Posterior cingulate gyrus (tissue), 11 donors: ENCODE data around the gene GPS1.
A peak's percentile ranks its signal among the peaks of the same experiment; 100 is the strongest.

Source experiments
- DNase-seq, 10 donors: peaks; one replicate each; pipeline versions ENCODE4 v3.0.0 to v3.0.0-alpha.2; 2020 to 2021; ENCODE audit warnings: mixed read lengths in 3 of 10
- intact Hi-C: fragments of 100-400 bp; cut with DNase I; formaldehyde crosslinking; loops from one replicate; pipeline ENCODE4 v1.15.1; 2023

The GPS1 gene

GRCh38 chr17:82051776-82052637 lies at the start of gene GPS1, which contains the start of gene RFNG:
GPS1 (plus strand) TSS chr17:82051898; CDS start chr17:82051932, 34 bp downstream.
RFNG (minus strand) TSS chr17:82051811; CDS start chr17:82051766, 45 bp downstream.
- intact Hi-C loops = loop anchor here (1.0 kb wide), 1 partner anchor 13 kb away; the partner anchor contains the start of gene DUS1L
- DNase-seq = peak; percentile 74 to 98 (median 84)

- DNase-seq = no peak
- intact Hi-C loops = no loop called here
Observed at GRCh38 chr17:82003411-82004381, 48.0 kb upstream of the GPS1 start.

GRCh38 chr17:82004517-82005455 lies 46.9 kb upstream of the GPS1 start:
- intact Hi-C loops = no loop called here
- DNase-seq = no peak

- intact Hi-C loops = no loop called here
- DNase-seq = no peak
Observed at GRCh38 chr17:82005701-82006348, 45.9 kb upstream of the GPS1 start.

- intact Hi-C loops = no loop called here
- DNase-seq = peak in 1 of 10 donors; percentile 47
Observed at GRCh38 chr17:82006468-82007227, 45.0 kb upstream of the GPS1 start.

- DNase-seq = no peak
- intact Hi-C loops = no loop called here
Observed at GRCh38 chr17:82007228-82007494, 44.5 kb upstream of the GPS1 start.

- intact Hi-C loops = no loop called here
Observed at GRCh38 chr17:82007495-82008257, 44.0 kb upstream of the GPS1 start.

GRCh38 chr17:82008258-82008940 lies 43.3 kb upstream of the GPS1 start:
- intact Hi-C loops = no loop called here
- DNase-seq = no peak

More at GRCh38 chr17:82007495-82008257, 44.0 kb upstream of the GPS1 start:
- no peak for DNase-seq

GRCh38 chr17:82008941-82009405 lies 42.7 kb upstream of the GPS1 start:
- DNase-seq = no peak
- intact Hi-C loops = no loop called here

GRCh38 chr17:82009413-82009812 lies 42.3 kb upstream of the GPS1 start:
- DNase-seq = no peak
- intact Hi-C loops = no loop called here

- intact Hi-C loops = no loop called here
- no peak for DNase-seq
Observed at GRCh38 chr17:82010575-82011525, 40.8 kb upstream of the GPS1 start.

GRCh38 chr17:82011617-82012187 lies 40.0 kb upstream of the GPS1 start:
- intact Hi-C loops = no loop called here
- DNase-seq = no peak

- DNase-seq = no peak
- intact Hi-C loops = no loop called here
Observed at GRCh38 chr17:82012261-82012639, 39.4 kb upstream of the GPS1 start.

- intact Hi-C loops = no loop called here
- DNase-seq = no peak
Observed at GRCh38 chr17:82012640-82013295, 38.9 kb upstream of the GPS1 start.

GRCh38 chr17:82013341-82013740 lies 38.4 kb upstream of the GPS1 start:
- peak in 4 of 10 donors; percentile 48 to 83 (median 61) for DNase-seq
- intact Hi-C loops = no loop called here
